GM18858 (cell line): ENCODE data around the gene FAM20C.

Source experiments
- ATAC-seq: cut with Tn5 transposase; IDR thresholded peaks from one replicate; pipeline ENCODE4 v1.9.1; 2021; ENCODE audit not compliant: unreplicated experiment

The FAM20C gene

DNA sequence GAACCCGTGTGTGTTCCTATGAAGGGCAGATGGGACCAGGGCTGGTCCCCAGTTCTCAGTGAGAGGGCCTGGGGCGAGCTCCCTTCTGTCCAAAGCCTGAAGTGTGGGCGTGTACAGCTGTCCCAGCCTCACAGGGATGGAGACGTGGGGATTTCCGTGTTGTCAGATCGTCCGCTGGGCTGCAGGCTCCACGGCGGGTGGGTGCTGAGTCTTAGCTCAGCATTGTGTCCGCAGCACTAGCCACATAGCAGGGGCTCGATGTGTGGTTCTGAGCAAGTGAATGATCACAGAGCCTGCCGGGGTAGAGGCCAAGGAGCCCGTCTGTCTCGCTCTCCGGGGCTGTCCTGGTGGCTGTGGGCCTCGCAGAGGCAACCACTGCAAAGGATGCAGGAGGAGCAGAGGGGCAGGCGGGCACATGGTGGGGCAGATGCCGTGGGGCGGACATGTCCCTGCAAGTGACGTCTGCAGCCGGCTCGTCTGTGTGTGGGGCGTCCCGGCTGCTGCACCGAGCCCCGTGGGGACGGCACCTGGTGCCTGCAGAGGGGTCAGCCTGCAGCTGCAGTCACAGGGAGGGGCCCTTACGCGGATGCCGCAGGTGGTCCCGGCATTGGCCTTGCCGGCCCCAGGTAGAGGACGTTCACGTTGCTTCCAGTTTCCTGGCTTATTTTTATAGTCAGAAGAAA, 30.9 kb downstream of the FAM20C start:
- no peak for ATAC-seq

DNA sequence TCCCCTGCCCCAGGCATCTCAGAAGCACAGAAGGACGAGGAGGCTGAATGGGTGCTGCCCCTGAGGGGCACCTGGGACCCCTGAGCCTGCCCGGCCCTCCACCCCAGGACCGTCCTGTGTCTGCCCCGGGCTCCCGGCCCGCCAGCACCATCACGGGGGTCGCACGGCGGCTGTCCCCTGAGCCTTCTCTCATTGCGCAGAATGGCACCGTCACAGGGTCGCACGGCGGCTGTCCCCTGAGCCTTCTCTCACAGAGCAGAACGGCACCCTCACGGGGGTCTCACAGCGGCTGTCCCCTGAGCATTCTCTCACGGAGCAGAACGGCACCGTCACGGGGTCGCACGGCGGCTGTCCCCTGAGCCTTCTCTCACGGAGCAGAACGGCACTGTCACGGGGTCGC, 31.5 kb downstream of the FAM20C start:
- no peak for ATAC-seq

DNA sequence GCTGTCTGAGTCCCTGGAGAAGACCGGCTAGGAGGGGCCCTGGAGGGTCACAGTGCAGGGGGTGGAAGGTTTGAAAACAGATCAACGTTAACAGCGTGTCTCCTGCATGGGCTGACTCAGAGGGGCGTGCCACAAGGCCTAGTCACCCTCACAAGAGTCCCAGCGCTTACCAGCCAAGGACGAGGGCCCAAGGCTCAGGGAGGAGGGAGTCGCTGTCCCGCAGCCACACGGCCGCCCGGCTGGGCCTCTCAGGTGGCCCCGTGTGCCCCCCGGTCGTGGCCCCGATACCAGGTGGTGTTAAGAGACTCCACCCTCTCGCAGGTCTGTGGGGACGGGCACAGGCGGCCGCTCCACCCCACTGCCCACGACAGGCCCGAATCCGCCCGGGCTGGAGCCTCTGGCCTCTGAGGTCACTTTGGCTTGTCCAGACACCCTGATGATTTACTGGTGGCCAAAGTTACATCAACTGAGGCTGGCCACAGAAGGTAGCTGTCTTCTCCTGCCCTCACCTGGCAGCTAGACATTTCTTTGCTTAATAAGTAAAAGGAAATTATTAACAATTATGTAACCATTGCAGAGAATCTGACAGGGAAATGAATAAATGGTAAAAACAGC, 34.0 kb downstream of the FAM20C start:
- no peak for ATAC-seq

DNA sequence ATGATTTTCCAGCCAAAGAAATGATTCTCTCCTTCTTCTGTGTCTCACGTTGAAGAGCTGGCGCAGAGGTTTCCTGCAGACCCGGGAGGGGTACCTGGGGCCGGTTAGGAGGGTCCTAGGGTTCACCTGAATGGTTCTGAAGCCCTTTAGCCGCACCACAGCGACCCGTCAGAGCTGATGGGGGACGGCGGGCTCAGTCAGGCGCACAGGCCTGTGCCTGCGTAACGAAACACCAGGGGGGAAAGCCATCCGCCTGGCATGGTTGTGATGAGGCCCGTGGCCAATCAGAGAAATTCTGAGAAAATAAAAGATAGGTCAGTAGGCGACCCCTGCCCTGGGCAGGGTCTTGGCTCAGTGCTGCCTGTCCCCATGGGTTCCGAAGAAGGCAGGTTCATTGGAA, 35.6 kb downstream of the FAM20C start:
- no peak for ATAC-seq

DNA sequence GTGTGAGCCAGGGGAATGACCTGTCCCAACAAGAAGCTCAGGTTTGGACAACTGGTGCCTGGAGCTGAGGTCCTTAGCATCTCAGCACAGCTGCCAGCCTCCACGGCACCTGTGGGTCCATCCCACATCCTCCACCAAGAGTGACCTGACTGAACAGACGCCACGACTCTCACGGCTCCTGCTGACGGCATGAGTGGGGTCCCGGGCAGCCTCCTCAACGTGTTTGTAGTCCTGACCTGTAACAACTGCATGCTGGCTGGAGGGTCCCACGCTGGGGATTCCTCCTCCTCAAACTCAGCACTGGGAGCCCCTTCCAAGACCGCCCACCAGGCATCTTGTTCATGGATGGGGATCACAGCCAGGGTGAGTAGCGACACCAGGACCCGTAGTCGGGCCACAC, 36.2 kb downstream of the FAM20C start:
- no peak for ATAC-seq

DNA sequence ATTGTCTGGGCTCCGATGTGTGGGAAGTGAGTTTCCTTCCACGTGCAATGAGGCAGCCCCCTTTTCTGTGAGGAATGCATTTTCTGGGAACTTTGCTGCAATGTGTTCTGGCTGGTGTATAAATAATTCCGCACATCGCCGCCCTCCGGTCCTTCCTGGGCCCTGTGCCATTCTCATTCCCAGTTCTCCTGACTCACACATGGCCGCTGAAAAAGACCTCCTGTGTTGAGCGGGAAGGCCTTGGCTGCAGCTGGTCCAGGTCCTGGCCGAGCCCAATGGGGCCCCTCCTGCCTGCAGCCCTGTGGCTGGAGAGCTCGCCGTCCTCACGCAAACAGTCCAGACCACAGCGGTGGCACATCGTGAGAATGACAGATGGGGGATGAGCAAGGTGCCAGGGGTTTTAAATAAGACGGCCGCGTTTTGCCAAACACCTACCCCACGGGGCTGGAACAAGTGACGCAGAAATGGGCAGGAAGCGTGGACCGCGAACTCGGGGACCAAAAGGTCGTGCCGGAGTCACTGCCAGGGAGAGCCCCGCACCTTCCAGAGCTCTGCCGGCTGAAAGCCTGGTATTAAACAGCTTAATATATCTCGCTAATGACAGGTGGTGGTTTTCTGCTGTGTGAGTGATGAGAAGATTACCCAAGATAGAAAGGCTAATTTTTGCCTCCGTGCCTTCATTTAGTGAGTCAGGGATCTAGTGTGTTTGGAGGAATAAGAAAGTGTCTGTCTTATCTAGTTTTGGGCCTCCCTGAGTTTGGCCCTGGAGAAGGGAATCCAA, 37.0 kb downstream of the FAM20C start:
- ATAC-seq: no peak

DNA sequence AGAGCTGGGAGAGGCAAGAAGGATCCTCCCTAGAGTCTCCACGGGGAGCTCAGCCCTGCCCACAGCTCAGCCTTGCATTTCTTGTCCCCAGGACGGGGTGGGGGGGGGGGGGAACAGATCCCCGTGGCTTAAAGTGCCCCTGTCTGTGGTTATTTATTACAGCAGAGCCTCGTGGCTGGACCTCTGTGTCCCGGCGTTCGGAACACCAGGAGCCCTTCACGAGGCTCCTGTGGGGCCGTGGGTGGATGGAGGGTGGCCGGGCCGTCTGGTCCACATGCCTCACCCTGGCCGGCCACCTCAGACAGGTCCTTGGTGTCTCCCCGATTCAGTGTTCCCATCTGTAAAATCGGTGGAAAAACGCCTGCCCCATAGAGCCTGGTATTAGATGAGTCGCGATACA, 37.9 kb downstream of the FAM20C start:
- ATAC-seq: no peak

DNA sequence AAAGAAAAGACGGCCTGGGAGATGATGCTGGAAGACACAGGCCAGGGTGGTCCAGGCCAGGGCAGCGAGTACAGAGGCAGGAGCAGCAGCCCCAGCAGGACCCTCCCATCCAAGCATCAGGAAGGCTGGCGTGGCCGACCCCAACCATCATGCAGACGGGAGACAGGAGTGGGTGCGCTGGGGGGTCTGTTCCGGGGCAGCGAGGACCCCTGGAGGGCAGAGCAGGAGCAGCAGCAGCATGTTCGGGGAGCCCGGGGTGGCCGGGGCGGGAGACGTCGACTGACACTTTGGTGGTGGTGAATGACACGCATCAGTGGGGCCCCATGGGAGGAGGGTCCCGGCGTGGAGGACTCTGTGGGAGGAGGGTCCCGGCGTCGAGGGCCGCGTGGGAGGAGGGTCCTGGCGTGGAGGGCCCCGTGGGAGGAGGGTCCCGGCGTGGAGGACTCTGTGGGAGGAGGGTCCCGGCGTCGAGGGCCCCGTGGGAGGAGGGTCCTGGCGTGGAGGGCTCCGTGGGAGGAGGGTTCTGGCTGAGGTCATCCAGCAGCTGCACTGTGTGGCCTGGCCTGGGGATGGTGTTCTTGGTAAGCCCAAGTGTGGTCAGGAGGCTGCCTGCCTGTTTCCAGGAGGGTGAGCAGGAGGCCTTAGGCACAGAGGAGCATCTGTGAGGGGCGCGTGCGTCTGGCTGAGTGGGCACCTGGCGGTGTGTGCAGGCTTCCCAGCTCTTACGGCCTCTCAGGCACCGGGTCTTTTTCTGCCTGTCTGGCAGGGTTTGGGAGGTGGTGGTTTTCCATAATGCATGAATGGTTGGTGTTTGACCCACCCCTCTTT, 38.9 kb downstream of the FAM20C start:
- ATAC-seq: no peak

DNA sequence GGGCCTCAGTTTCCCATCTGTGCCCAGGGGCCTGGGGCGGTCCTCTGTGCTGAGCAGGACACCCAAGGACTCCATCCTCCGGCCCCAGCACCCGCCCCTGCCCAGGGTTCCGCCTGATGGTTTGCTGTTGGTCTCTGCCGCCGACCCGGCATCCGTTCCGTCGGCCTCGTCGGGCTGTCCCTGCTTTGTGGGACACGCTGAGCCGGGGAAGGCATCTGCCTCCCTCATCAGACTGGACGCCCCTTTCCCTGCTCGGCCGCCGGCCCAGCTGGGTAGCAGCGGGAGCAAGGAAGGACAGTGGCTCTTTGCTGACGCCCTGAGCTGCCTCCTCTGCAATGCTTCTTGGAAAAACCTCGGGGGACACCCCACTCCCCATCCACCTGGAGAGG, 39.5 kb downstream of the FAM20C start:
- no peak for ATAC-seq

DNA sequence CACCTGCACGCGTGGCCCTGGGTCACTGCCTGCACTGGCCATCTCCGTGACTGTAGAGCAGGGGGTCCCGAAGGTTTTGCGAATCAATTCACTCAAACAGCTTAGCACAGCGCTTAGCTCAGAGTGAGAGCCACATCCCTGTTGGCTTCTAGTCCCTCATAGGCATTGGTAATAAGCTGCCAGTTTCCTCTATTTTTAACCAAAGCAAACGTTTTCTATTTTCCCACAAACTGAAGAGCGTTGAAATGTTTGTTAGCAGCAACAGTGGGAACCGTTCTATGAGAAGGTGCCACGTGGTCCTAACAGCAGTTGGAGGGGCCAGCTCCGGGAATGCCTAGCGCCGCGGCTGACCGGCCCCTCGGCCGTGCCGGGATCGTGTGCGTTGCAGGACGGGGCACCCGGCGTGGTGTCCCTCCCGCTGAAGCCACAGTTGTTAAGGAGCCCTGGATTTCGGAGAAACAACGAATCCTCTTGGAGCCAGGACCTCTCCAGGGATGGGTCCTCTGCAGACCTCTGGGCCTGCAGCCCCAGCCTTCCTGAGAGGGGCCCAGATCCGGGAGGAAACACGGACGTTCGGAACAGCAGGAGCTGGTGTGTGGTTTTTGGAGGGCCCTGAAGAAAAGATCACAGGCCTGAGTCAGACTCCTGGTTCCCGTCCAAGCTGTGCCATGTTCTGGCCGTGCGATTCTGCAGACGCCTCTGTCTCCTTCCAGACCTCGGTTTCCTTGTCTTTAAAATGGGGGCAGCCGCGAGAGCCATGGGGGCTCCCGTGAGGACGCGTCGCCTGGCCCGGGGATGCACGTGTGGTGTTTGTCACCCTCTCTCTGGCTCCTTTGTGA, 40.3 kb downstream of the FAM20C start:
- no peak for ATAC-seq

DNA sequence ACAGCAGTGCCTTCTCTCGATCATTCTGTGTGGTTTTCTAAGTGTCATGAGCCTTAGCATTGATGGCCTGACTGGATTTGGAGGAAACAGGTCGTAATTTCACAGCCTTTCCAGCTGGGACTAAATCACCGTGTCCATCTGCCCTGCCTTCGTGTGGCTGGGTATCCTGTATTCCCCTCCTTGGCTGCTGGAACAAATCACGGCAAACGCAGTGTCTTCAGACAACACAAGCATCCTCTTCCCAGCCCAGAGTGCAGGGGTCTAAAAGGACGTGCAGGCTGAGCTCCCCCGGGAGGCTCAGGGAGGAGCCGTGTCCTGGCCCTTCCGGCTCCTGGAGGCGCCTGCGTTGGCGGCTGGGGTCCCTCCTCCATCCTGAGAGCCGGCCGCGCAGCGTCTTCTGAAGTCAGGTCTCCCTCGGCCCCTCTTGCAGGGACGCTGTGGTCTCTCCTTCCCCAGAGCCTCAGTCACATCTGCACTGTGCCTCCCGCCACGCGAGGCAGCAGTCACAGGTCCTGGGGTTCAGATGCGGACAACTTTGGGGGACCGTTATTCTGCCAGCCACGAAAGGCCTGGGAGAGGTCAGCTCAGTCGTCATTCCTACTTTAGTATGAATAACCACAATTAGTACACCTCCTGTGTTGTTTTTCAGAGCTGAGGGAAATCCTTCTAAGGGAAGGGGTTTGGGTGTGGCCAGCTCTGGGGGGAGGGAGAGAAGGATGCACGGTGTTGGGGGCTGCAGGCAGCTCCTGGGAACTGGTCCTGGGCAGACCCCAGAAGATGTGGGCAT, 41.1 kb downstream of the FAM20C start:
- ATAC-seq: no peak

DNA sequence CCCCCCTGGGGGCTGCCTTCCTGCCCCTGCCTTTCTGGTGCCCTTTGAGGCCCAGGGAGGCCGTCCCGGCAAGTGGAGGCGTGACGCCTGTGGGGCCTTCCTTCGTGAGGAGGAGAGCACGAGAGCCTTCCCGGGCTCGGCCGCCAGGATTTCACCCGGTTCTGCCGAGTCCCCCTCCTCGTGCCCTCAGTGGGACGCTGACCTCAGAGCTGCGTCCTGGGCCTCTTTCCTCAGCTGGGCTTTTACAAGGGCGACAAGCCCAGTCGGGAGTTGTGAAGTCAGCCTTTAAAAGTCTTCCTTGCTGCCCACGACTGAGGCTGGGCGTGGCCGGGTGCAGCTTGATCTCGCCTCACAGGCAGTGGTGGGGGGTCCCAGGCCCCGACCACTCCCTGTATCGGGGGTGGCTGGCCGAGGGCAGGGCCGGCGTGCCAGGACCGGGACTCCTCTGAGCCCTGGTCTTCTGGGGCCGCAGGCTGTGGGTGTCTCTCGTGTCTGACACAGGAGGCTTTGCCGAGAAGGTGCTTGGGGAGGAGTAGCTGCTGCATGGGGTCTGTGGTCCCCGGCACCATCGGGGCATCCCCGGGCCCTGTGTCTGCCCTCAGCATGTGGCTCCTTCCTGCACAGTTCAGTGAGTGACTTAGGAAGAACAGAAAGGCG, 41.8 kb downstream of the FAM20C start:
- ATAC-seq: no peak

DNA sequence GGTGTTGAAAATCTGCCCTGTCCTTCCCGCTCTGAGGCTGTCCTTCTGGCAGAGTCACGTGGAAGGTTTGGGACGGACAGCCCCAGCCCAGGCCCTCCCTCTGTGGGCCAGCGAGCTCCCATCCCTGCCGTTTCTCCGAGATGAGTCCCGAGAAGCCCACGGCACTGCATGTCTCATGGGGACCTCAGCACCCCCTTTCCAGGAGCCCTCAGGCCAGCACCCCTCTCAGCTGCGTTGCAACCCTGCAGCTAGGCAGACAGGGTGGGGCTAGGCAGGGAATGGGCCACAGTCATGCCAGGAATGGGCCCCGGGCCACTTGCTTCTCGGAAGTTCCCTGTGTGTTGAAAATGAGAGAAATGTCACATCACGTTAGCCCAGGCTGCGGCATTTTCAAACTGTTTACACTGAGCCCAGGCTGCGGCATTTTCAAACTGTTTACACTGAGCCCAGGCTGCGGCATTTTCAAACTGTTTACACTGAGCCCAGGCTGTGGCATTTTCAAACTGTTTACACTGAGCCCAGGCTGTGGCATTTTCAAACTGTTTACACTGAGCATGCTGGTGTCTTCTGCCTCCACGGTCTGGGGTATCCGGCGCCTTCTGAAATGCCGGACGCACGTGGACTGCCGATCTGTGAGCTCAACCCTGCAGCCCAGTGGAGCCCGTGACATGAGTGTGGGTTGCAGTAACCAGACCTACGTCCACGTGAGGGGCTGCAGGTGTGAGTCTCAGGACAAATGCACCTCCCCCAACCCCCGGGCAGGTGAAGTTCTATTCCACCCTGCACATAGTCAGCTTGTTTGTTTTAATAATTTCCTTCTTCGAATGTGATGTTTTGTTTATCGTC, 42.6 kb downstream of the FAM20C start:
- ATAC-seq: no peak

DNA sequence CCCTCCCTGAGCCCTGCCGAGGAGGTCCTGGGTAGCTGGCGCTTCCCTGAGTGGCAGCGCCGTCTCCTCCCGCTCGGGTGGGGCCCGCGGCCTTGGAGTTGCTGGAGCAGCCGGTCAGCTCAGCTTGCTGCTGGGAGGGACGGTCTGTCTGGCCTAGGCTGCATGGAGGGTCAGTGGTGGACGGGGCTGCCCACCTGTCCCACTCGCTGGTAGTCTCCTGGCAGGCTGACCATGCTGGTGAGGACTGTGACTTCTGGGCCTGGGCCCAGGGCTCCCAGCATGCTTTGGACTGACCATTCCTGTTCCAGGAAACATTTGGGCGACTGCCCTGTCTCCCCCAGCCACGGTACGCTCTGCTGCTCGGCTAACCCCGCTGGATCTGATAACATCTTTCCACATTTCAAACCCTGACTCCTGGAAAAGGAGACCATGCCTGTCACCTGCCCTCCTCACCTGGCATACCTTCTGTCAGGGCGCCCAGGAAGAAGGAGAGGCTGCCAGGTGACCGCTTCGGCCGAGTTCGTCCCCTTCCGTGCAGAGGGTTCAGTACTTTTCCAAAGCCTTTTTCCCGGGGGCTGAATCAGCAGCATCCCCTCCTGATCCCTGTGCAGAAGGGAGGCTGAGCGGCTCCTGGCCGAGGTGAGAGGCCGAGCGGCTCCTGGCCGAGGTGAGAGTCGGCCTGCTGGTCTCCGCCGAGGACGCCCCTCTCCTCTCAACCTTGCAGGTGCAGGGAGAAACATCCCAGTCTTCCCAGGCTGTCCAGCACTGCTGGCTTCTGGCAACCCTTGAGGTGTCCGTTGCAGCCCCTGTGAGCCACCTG, 43.4 kb downstream of the FAM20C start:
- ATAC-seq: no peak

DNA sequence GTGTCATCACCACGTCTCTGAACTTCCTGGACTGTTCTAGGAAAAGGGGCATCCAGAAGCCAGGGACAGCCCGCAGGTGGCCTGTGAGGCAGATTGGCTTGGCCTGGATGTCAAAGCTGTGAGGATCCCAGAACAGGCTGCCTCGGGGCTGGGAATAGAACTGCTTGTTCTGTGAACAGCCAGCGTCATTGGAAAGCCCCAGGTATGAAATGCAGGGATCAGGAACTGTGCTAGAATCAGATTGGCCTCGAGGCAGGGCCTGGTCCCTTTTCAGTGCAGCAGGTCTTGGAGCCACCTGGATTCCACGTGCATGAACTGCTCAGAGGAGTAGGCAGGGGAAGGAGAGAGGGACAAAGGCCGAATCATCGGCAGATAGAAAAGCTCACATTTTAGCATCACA, 44.6 kb downstream of the FAM20C start:
- ATAC-seq: no peak

DNA sequence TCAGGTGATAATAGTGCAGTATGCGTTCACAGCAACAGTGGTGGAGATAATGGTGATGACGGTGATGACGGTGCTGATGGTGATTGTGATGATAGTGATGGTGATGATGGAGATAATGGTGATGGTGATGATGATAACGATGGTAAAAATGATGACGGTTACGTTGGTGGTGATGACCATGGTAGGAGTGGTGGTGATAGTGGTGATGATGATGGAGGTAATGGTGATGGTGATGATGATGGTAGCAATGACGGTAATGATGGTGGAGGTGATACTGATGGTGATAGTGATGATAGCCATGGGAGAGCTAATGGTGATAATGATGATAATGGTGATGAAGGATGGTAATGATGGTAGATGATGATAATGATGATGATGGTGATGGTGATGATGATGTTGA, 45.0 kb downstream of the FAM20C start:
- no peak for ATAC-seq

DNA sequence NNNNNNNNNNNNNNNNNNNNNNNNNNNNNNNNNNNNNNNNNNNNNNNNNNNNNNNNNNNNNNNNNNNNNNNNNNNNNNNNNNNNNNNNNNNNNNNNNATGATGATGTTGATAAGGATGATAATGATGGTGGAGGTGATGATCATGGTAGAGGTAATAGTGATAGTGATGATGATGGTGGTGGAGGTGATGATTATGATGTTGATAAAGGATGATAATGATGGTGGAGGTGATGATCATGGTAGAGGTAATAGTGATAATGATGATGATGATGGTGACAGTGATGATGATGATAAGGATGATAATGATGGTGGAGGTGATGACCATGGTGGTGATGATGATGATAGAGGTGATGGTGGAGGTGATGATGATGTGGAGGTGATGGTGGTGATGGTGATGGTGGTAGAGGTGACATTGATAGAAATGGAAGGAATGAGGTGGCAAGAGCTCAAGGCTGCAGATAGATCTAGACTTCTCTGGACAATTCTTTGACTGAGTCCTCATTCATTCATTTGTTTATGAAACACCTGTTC, 47.8 kb downstream of the FAM20C start:
- ATAC-seq: no peak
